ENCODE data around the gene FAM111A. TPM values are rescaled to one million over a fixed set of nuclear protein-coding genes. Genes with fewer than 3 reads are reported as not detected.
A peak's percentile ranks its signal among the peaks of the same experiment; 100 is the strongest.

FAM111A gene
- total and polyA plus RNA-seq, 10 donors = 28.3 to 130 (median 63.4) TPM

GRCh38 chr11:59184691-59185339 is 42.2 kb downstream of the FAM111A start:
- WGBS, 5 donors = 64 to 76% (median 76%) methylated on average over 9 of the region's 9 CpGs
- Histone ChIP-seq H3K4me1 (peaks cover 4 to 66% (median 34%) of the 10 kb centered on the region in 6 donors), H3K27ac (peak overlapping the region in 4 of 8 donors; percentile 4 to 38 (median 12)), H3K4me3 (no peak overlapping the region), H3K9me3 (peaks cover 0 to 2% (median 0%) of the 10 kb centered on the region in 8 donors), H3K27me3 (replicated peaks in 1 of 7) (no peaks in the 10 kb centered on the region), H3K36me3 (peaks cover 0 to 51% (median 13%) of the 10 kb centered on the region in 6 donors)
- intact Hi-C loops (cut with DNase I; ENCODE audit: low total_unique reads) = no loop called here
- TF ChIP-seq CTCF (IDR thresholded peaks at IDR 0.05 in 8 of 11, conservative IDR thresholded peaks at IDR 0.05 in 3 of 11) = no peak
- no peak for TF ChIP-seq POLR2AphosphoS5 (IDR thresholded peaks at IDR 0.05)
- TF ChIP-seq POLR2A (IDR thresholded peaks at IDR 0.05) = no peak
- no peak for DNase-seq

DNA sequence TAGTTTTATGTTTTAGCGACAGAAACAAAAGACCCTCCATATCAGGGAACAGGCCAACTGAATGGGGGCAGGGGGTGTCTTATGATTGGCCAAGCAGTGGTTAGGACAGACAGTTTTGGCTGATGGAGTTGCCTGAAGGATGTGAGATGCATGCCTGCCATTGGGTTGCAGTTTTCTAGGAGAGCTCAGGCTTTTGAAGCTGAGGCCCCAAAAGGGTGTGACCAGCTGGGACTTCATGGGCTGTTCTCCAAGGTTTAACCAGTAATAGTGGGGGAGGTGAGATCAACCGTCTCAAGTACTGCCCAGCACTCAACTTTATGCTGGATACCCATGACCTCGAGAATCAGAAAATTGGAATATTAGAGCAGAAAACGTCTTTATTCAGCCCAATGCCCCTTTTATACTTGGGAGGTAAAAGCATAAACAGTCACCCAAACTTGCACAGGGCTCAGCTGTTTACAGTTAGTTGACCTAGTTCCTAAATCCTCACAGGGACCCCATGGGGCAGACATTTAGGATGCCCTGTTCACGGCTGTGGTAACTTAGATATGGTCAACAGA is 42.8 kb downstream of the FAM111A start:
- no peaks in the 10 kb centered on the region for H3K9me3 ChIP-seq
- DNase-seq = no peak
- TF ChIP-seq POLR2AphosphoS5 (IDR thresholded peaks at IDR 0.05) (no peak), CTCF (IDR thresholded peaks at IDR 0.05 in 8 of 11, conservative IDR thresholded peaks at IDR 0.05 in 3 of 11) (no peak), POLR2A (IDR thresholded peaks at IDR 0.05) (no peak)
- peaks cover 5 to 68% (median 40%) of the 10 kb centered on the region in 6 donors for H3K4me1 ChIP-seq
- H3K27me3 ChIP-seq (replicated peaks in 1 of 7) = no peaks in the 10 kb centered on the region
- intact Hi-C loops (cut with DNase I; ENCODE audit: low total_unique reads) = no loop called here
- H3K4me3 ChIP-seq = no peak overlapping the region
- WGBS, 5 donors = 69 to 92% (median 84%) methylated on average over 5 of the region's 5 CpGs
- peaks cover 0 to 56% (median 13%) of the 10 kb centered on the region in 6 donors for H3K36me3 ChIP-seq
- peak overlapping the region in 4 of 8 donors; percentile 11 to 56 (median 26) for H3K27ac ChIP-seq

GRCh38 chr11:59186130-59186594 is 43.5 kb downstream of the FAM111A start:
- intact Hi-C loops (cut with DNase I; ENCODE audit: low total_unique reads) = no loop called here
- peaks cover 0 to 63% (median 16%) of the 10 kb centered on the region in 6 donors for H3K36me3 ChIP-seq
- H3K9me3 ChIP-seq = no peaks in the 10 kb centered on the region
- H3K27me3 ChIP-seq (replicated peaks in 1 of 7) = no peaks in the 10 kb centered on the region
- TF ChIP-seq POLR2A (IDR thresholded peaks at IDR 0.05) (no peak), CTCF (IDR thresholded peaks at IDR 0.05 in 8 of 11, conservative IDR thresholded peaks at IDR 0.05 in 3 of 11) (peak; percentile 14 to 82 (median 65))
- peak overlapping the region in 4 of 8 donors; percentile 8 to 56 (median 24) for H3K27ac ChIP-seq
- WGBS, 5 donors = 65 to 80% (median 73%) methylated on average over 5 of the region's 5 CpGs
- H3K4me3 ChIP-seq = no peak overlapping the region
- peaks cover 10 to 73% (median 43%) of the 10 kb centered on the region in 6 donors for H3K4me1 ChIP-seq
- no peak for DNase-seq

DNA sequence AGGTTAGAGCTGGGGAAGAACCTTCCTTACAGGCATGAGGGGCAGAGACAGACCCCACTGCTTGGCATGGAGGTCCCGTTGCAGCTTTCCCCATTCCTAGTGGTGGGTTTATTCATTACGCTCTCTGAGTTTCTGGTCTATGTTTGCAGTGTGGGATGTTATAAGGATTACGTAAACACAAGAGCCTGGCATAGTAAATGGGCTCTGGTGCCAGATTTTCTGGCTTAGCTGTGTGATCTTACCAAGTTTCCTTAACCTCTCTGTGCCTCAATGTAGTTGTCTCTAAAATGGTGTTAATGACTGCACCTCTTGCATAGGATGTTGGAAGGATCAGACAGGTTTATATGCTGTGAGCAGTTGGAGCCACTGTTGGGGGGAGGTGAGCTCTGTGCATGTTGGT is 44.4 kb downstream of the FAM111A start:
- TF ChIP-seq CTCF (IDR thresholded peaks at IDR 0.05 in 8 of 11, conservative IDR thresholded peaks at IDR 0.05 in 3 of 11) = no peak
- TF ChIP-seq POLR2AphosphoS5 (IDR thresholded peaks at IDR 0.05) = no peak
- TF ChIP-seq POLR2A (IDR thresholded peaks at IDR 0.05) = no peak
- intact Hi-C loops (cut with DNase I; ENCODE audit: low total_unique reads) = no loop called here
- no peak for DNase-seq
- Histone ChIP-seq H3K4me1 (peaks cover 10 to 73% (median 43%) of the 10 kb centered on the region in 6 donors), H3K27ac (peak overlapping the region in 6 of 8 donors; percentile 1 to 56 (median 34)), H3K4me3 (no peak overlapping the region), H3K27me3 (replicated peaks in 1 of 7) (no peaks in the 10 kb centered on the region), H3K36me3 (peaks cover 0 to 66% (median 17%) of the 10 kb centered on the region in 6 donors), H3K9me3 (no peaks in the 10 kb centered on the region)
- 86 to 96% (median 90%) methylated on average over 3 of the region's 3 CpGs for WGBS, 5 donors
